Measurements from ENCODE around the gene ADAM11.

The ADAM11 gene

DNA sequence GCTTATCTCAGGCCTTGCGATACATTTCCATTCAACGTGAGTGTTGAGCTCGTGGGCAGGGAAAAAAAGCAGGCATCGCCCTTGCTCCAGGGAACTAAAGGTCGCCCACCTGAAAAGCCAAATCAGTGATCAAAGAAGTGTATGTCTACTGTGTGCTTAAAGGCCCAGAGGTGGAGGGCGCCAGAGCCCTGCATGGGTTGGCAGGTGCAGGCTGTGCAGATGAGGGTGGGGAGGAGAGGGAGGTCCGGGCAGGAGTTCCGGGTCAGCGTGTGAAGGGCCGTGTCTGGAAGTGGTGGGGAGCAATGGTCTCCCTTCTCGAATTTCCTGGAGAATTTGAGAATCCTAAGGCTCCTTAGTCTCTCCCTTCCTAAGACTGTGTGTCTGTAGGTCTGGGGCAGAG lies 7.2 kb downstream of the ADAM11 start:
- in situ Hi-C loops (cut with HindIII; ENCODE audit: low sequenced_read_pairs): no loop called here
- H3K4me3 ChIP-seq (ENCODE audit: low read depth, low read length): no peak overlapping the region
- DNase-seq (ENCODE audit: low read depth): no peak
- TF ChIP-seq, protein P1, sequence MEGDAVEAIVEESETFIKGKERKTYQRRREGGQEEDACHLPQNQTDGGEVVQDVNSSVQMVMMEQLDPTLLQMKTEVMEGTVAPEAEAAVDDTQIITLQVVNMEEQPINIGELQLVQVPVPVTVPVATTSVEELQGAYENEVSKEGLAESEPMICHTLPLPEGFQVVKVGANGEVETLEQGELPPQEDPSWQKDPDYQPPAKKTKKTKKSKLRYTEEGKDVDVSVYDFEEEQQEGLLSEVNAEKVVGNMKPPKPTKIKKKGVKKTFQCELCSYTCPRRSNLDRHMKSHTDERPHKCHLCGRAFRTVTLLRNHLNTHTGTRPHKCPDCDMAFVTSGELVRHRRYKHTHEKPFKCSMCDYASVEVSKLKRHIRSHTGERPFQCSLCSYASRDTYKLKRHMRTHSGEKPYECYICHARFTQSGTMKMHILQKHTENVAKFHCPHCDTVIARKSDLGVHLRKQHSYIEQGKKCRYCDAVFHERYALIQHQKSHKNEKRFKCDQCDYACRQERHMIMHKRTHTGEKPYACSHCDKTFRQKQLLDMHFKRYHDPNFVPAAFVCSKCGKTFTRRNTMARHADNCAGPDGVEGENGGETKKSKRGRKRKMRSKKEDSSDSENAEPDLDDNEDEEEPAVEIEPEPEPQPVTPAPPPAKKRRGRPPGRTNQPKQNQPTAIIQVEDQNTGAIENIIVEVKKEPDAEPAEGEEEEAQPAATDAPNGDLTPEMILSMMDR (IDR thresholded peaks at IDR 0.05; ENCODE audit: low read depth, low read length, missing control alignments): no peak

- DNase-seq (ENCODE audit: low read depth): no peak
- H3K4me3 ChIP-seq (ENCODE audit: low read depth, low read length): no peak overlapping the region
- TF ChIP-seq, protein P1 (IDR thresholded peaks at IDR 0.05; ENCODE audit: low read depth, low read length, missing control alignments): no peak
- in situ Hi-C loops (cut with HindIII; ENCODE audit: low sequenced_read_pairs): no loop called here
Observed at GRCh38 chr17:44766409-44767038, 7.7 kb downstream of the ADAM11 start.

DNA sequence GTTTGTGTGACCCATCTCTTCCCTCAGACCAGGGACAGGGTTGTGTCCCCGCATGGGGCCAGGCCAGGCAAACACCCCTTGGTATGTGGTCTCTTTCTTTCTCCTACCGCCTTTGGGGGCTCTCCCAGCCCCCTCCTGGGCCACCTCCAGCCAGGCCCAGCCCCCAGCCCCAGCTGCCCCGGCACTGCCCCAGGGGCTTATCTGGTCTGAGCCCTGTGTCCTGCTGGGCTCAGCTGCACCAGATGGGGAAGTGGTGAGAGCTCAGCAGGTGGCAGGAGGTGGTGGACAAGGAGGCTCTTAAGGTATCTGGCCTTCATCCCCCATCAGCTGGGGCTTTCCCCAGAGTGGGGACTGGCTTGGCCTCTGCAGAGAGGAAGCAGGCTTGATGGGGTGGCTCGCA lies 8.7 kb downstream of the ADAM11 start:
- DNase-seq (ENCODE audit: low read depth): no peak
- no peak overlapping the region for H3K4me3 ChIP-seq (ENCODE audit: low read depth, low read length)
- TF ChIP-seq, protein P1 (IDR thresholded peaks at IDR 0.05; ENCODE audit: low read depth, low read length, missing control alignments): no peak
- in situ Hi-C loops (cut with HindIII; ENCODE audit: low sequenced_read_pairs): no loop called here

DNA sequence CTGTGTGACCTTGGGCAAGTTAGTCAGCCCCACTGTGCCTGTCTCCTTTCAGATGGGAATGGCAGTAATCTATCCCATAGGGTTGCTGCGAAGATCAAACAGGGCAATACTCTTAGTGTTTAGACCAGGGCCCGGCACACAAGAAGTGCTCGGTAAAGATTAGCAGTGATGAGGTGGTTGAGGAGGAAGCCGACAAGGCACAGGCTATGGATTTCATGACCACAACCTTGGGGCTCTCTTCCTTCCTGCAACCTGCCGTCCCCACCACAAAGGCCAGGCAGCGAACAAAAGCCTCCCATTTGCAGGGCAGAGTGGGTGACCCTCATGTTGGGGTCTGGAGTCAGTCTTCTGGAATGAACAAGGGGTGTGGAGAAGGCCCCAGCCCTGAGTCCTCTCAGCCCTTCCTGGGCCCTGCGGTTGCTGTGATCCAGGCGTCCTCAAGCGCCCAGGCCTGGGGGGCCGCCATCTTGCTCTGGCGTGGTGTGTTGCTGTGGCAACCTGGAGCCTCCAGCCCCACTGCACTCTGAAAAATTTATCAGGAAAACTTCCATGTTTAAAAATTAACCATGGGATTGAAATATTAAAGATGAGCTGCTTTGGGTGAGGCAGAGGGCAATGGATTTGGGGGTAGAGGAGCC lies 9.8 kb downstream of the ADAM11 start:
- TF ChIP-seq, protein P1 (IDR thresholded peaks at IDR 0.05; ENCODE audit: low read depth, low read length, missing control alignments): no peak
- DNase-seq (ENCODE audit: low read depth): no peak
- no peak overlapping the region for H3K4me3 ChIP-seq (ENCODE audit: low read depth, low read length)
- in situ Hi-C loops (cut with HindIII; ENCODE audit: low sequenced_read_pairs): no loop called here

DNA sequence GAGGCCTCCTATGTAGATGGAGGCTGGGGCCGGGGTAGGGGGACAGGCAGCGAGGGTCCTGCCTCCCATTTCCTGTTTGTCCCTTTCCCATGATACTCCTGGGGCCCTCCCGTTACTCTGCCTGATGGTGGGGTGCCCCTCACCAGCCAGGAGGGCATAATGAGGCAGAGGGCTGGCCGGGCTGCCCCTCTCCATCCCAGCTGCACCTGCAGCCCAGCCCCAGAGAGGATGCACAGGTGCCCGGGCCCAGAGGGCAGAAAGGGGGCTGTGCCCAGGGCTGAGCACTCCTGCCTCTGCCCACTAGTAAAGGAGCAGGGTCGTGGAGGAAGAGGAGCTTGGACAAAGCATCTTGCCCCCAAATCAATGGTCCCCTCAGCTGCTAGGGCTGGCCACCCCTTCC lies 10.4 kb downstream of the ADAM11 start:
- no peak overlapping the region for H3K4me3 ChIP-seq (ENCODE audit: low read depth, low read length)
- TF ChIP-seq, protein P1 (IDR thresholded peaks at IDR 0.05; ENCODE audit: low read depth, low read length, missing control alignments): no peak
- DNase-seq (ENCODE audit: low read depth): no peak
- in situ Hi-C loops (cut with HindIII; ENCODE audit: low sequenced_read_pairs): no loop called here

DNA sequence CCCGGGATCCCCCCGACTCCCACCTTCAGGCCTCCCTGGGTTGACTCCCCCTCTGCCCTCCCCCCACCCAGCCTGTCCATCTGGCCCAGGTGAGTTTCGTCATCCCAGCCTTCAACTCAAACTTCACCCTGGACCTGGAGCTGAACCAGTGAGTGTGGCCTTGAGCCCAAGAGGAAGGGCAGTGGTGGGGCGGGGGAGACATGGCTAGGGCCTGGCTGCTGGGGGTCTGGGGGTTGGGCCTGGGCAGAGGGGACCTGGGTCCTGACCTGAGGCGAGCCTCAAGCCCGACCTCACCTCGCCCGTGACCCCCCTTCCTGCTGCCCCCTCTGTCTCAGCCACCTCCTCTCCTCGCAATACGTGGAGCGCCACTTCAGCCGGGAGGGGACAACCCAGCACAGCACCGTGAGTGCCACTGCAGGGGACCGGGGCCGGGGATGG lies 10.9 kb downstream of the ADAM11 start:
- in situ Hi-C loops (cut with HindIII; ENCODE audit: low sequenced_read_pairs): no loop called here
- H3K4me3 ChIP-seq (ENCODE audit: low read depth, low read length): no peak overlapping the region
- no peak for DNase-seq (ENCODE audit: low read depth)
- TF ChIP-seq, protein P1 (IDR thresholded peaks at IDR 0.05; ENCODE audit: low read depth, low read length, missing control alignments): no peak
